Left ventricle myocardium superior (tissue), 1 donor: ENCODE data around the gene RNU6-9. TPM values are rescaled to one million over a fixed set of nuclear protein-coding genes. Genes with fewer than 3 reads are reported as not detected.

Experiments
- ATAC-seq: fragments of 200-7000 bp; cut with Tn5 transposase; one replicate; pipeline ENCODE4 v1.9.1; 2020; ENCODE audit warnings: mild to moderate bottlenecking, moderate library complexity
- DNase-seq: peaks from one replicate; pipeline ENCODE4 v3.0.0-alpha.2; 2020
- intact Hi-C: fragments of 100-400 bp; cut with micrococcal nuclease; formaldehyde crosslinking; loops from one replicate; pipeline ENCODE4 v1.11.0; 2022
- total RNA-seq: library from RNA; stranded (reverse); fragmentation: NEBNext Ultra II Directional; extraction: Animal tissue kit (Norgen Biotek cat#: 25700); gene quantifications from one replicate; pipeline ENCODE4 v1.2.1, GENCODE V29; 2021
- donor health status: DM: no; HTN: yes; CAD: no; lungs with severe emphysema.

The RNU6-9 gene
- total RNA-seq, 1 donor from 2014 or later = not detected

DNA sequence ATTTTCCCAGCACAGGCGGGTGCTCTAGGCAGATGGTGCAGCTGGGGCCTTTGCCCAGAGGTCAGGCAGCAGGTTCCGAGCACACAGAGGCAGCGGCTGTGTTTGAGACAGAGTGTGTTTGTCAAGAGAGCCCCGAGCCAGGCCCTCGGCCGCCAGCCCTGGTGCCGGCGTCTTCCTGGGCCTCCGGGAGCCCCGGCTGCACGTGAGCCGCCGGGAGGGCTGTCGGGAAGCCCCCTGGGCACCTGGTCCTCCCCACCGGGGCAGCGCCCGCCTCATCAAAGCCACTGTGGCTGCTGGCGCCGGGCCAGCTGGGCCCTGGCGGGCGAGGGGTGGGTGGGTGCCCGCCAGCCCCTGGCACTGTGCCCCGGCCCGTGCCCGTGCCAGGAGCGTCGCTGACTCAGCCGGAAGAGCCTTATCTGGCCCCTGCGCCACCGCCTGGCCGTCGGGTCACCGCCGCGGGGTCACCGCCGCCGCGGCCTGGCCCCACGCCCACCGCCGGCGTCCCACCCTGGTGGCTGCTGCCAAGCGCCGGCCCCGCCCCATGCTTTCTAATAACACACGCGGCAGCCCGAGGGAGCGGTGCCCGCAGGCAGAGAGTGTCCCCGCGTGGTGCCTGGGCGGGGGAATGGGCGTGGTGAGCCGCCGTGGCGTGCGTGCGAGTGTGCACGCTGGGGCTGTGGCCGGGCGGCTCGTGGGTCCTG, 47.5 kb downstream of the RNU6-9 start:
- DNase-seq (peak; percentile 86), ATAC-seq (peak; percentile 84)
- intact Hi-C loops = no loop called here

DNA sequence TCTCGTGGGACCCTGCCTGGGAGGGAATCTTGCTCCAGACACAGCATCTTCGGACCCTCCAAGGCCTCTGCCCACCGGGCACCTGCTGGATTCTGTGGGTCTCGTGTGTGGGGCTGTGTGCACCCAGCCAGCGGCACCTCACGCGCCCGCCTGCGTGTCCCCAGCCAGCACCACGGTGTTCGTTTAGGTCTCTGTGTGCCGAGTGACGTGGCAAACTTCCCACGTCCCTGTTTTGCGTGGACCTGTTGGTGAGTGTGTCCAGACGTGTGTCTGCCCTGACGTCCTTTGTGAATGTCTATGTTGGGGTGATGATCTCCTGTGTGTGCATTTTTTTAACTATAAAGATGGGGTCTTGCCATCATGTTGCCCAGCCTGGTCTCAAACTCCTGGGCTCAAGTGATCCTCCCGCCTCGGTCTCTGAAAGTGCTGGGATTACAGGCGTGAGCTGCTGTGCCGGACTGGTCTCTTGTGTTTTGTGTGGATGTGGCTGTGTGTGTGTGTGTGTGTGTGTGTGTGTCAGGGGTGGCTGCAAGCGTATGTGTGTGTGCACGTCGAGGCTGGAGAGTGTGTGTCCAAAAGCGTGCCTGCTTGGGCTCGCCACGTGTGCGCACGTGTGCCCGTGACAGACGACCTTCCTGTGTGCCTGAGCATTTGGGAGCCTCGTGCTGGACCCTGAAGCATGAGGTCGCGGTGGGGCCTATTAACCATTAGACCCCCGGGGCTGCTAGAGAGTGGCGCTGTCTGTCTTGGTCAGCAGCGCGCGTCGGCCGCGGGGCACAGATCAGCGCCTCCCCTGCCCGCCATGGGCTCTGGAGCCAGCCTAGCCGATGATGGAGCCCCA, 48.2 kb downstream of the RNU6-9 start:
- intact Hi-C loops = no loop called here

DNA sequence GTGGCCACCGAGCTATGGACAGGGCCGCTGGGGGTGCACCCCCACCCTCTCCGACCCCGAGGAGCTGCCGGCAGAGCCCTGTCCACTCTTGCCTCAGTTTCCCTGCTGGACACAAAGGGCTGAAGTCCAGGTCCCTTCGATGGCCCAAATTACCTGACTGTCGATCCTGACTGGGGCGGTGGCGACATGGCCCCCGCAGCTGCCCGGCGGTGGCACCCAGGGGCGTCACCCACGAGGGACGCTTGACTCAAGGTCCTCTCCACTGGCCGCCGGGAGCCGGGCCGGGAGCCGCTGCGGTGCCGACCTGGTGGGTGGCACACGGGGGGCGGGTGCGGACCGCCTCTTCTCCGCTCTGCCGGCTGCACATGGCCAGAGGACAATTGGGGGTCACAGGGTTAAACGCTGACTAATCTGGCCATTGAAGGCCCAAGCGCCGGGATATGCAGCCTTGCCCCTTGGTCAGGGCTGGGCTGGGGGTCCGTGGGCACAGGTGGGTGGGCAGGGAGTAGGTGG, 48.9 kb downstream of the RNU6-9 start:
- DNase-seq (no peak), ATAC-seq (no peak)
- intact Hi-C loops = no loop called here

More for the DNA sequence above, 48.2 kb downstream of the RNU6-9 start:
- DNase-seq (no peak), ATAC-seq (no peak)

Other genes with a start within 250 kb of the RNU6-9 start
- gene RNF126, start 230.3 kb upstream of the RNU6-9 start, total RNA-seq = 24.4 TPM
- 24.6 TPM for gene FSTL3, start 217.1 kb upstream of the RNU6-9 start, total RNA-seq
- not detected for gene PRSS57, start 198.0 kb upstream of the RNU6-9 start, total RNA-seq
- 30.1 TPM for gene PALM, start 184.5 kb upstream of the RNU6-9 start, total RNA-seq
- not detected for gene MISP, start 142.4 kb upstream of the RNU6-9 start, total RNA-seq
- 58.1 TPM for gene PTBP1, start 96.0 kb upstream of the RNU6-9 start, total RNA-seq
- gene PLPPR3, start 71.5 kb upstream of the RNU6-9 start, total RNA-seq = not detected
- gene AZU1, start 65.6 kb upstream of the RNU6-9 start, total RNA-seq = not detected
- not detected for gene PRTN3, start 52.5 kb upstream of the RNU6-9 start, total RNA-seq
- 1.5 TPM for gene ELANE, start 41.2 kb upstream of the RNU6-9 start, total RNA-seq
- gene CFD, start 33.8 kb upstream of the RNU6-9 start, total RNA-seq = 252 TPM
- 23.7 TPM for gene MED16, start 297 bp upstream of the RNU6-9 start, total RNA-seq
- 20.0 TPM for gene R3HDM4, start 19.7 kb downstream of the RNU6-9 start, total RNA-seq
- gene KISS1R, start 23.8 kb downstream of the RNU6-9 start, total RNA-seq = not detected
- 5.7 TPM for gene ARID3A, start 32.6 kb downstream of the RNU6-9 start, total RNA-seq
- 20.4 TPM for gene WDR18, start 90.9 kb downstream of the RNU6-9 start, total RNA-seq
- gene GRIN3B, start 106.9 kb downstream of the RNU6-9 start, total RNA-seq = not detected
- gene TMEM259, start 127.6 kb downstream of the RNU6-9 start, total RNA-seq = 122 TPM
- gene RNU6-2, start 128.0 kb downstream of the RNU6-9 start, total RNA-seq = not detected
- 94.0 TPM for gene CNN2, start 133.1 kb downstream of the RNU6-9 start, total RNA-seq
- gene ABCA7, start 146.6 kb downstream of the RNU6-9 start, total RNA-seq = 9.4 TPM
- gene ARHGAP45, start 173.7 kb downstream of the RNU6-9 start, total RNA-seq = 6.0 TPM
- 148 TPM for gene POLR2E, start 201.9 kb downstream of the RNU6-9 start, total RNA-seq
- gene GPX4, start 210.5 kb downstream of the RNU6-9 start, total RNA-seq = 337 TPM